Liver (tissue), 9 donors: ENCODE data around the gene SCN8A. TPM values are rescaled to one million over a fixed set of nuclear protein-coding genes. Genes with fewer than 3 reads are reported as not detected.

ENCODE experiments used
- DNase-seq: peaks from one replicate; pipeline ENCODE4 v3.0.0-alpha.2; 2017; ENCODE audit warnings: low spot score
- H3K27ac ChIP-seq, 2 donors: one replicate each; pipeline ENCODE4 v1.7.0; 2013; ENCODE audit warnings: inconsistent platforms in 2 of 2, low read length in 2 of 2, control low read depth in 1 of 2, low read depth in 1 of 2, mild to moderate bottlenecking in 1 of 2
- H3K27me3 ChIP-seq, 4 donors: one replicate each; pipeline versions ENCODE4 v1.6.1 to v1.7.0; 2013; ENCODE audit warnings: low read length in 3 of 4, inconsistent platforms in 1 of 4, mild to moderate bottlenecking in 1 of 4, moderate library complexity in 1 of 4; ENCODE audit not compliant: control insufficient read depth in 4 of 4, insufficient read depth in 4 of 4
- H3K36me3 ChIP-seq, 4 donors: one replicate each; pipeline versions ENCODE4 v1.6.1 to v1.7.0; 2013; ENCODE audit warnings: low read length in 3 of 4, mild to moderate bottlenecking in 3 of 4, low read depth in 1 of 4, moderate library complexity in 1 of 4; ENCODE audit not compliant: control insufficient read depth in 4 of 4, insufficient read depth in 3 of 4
- H3K4me1 ChIP-seq, 4 donors: one replicate each; pipeline versions ENCODE4 v1.6.1 to v1.7.0; 2013; ENCODE audit warnings: low read length in 3 of 4, mild to moderate bottlenecking in 3 of 4, moderate library complexity in 1 of 4; ENCODE audit not compliant: control insufficient read depth in 4 of 4, insufficient read depth in 4 of 4
- H3K4me3 ChIP-seq, 3 donors: one replicate each; pipeline versions ENCODE4 v1.6.1 to v1.7.0; 2013; ENCODE audit warnings: low read length in 3 of 3, control low read depth in 1 of 3, low read depth in 1 of 3, mild to moderate bottlenecking in 1 of 3
- H3K9ac ChIP-seq, 2 donors: one replicate each; pipeline ENCODE4 v1.7.0; 2013; ENCODE audit warnings: low read length in 2 of 2, mild to moderate bottlenecking in 2 of 2, moderate library complexity in 2 of 2, control low read depth in 1 of 2, low read depth in 1 of 2
- H3K9me3 ChIP-seq, 4 donors: one replicate each; pipeline versions ENCODE4 v1.6.1 to v1.7.0; 2013; ENCODE audit warnings: low read length in 3 of 4; ENCODE audit not compliant: control insufficient read depth in 4 of 4
- CTCF ChIP-seq: fragments of 150-350 bp; IDR thresholded peaks from 2 replicates; pipeline ENCODE4 v1.5.1; 2017; ENCODE audit warnings: improper control_type of control experiment, low read depth, low read length; ENCODE audit not compliant: missing input control
- EGR1 ChIP-seq, 2 donors: IDR thresholded peaks; 2 replicates each; pipeline ENCODE4 v1.6.1; 2016 to 2018; ENCODE audit warnings: antibody characterized with exemption in 2 of 2, low read depth in 2 of 2
- FOXA1 ChIP-seq: IDR thresholded peaks from 2 replicates; pipeline ENCODE4 v1.6.1; 2016; ENCODE audit warnings: antibody characterized with exemption
- FOXA2 ChIP-seq: IDR thresholded peaks from 2 replicates; pipeline ENCODE4 v1.6.1; 2016; ENCODE audit warnings: antibody characterized with exemption
- GABPA ChIP-seq, 2 donors: IDR thresholded peaks in 1 of 2; conservative IDR thresholded peaks in 1 of 2; 2 replicates each; pipeline ENCODE4 v1.6.1; 2016; ENCODE audit warnings: antibody characterized with exemption in 2 of 2, mild to moderate bottlenecking in 1 of 2, moderate library complexity in 1 of 2
- HNF4A ChIP-seq, 2 donors: conservative IDR thresholded peaks; 2 replicates each; pipeline ENCODE4 v1.6.1; 2016; ENCODE audit warnings: antibody characterized with exemption in 2 of 2, mild to moderate bottlenecking in 2 of 2
- HNF4G ChIP-seq: IDR thresholded peaks from 2 replicates; pipeline ENCODE4 v1.6.1; 2016; ENCODE audit warnings: antibody characterized with exemption
- JUND ChIP-seq, 2 donors: IDR thresholded peaks; 2 replicates each; pipeline ENCODE4 v1.6.1; 2016; ENCODE audit warnings: antibody characterized with exemption in 2 of 2
- NR2F2 ChIP-seq: IDR thresholded peaks from 2 replicates; pipeline ENCODE4 v1.6.1; 2016; ENCODE audit warnings: antibody characterized with exemption
- RAD21 ChIP-seq, 2 donors: IDR thresholded peaks; 2 replicates each; pipeline ENCODE4 v1.6.1; 2016; ENCODE audit warnings: antibody characterized with exemption in 2 of 2, mild to moderate bottlenecking in 2 of 2
- RXRA ChIP-seq, 2 donors: IDR thresholded peaks; 2 replicates each; pipeline ENCODE4 v1.6.1; 2017 to 2018; ENCODE audit warnings: antibody characterized with exemption in 2 of 2, mild to moderate bottlenecking in 1 of 2
- SP1 ChIP-seq: IDR thresholded peaks from 2 replicates; pipeline ENCODE4 v1.6.1; 2018; ENCODE audit warnings: antibody characterized with exemption, mild to moderate bottlenecking
- TAF1 ChIP-seq: conservative IDR thresholded peaks from 2 replicates; pipeline ENCODE4 v1.6.1; 2016; ENCODE audit warnings: antibody characterized with exemption, mild to moderate bottlenecking
- YY1 ChIP-seq: IDR thresholded peaks from 2 replicates; pipeline ENCODE4 v1.6.1; 2016; ENCODE audit warnings: antibody characterized with exemption, mild to moderate bottlenecking
- WGBS: extraction: QIAGEN DNeasy Blood & Tissue Kit; methylation state at CpG from one replicate; pipeline ENCODE4 v1.1.7; 2013; 5-methylcytosine and 5-hydroxymethylcytosine counted together
- polyA plus RNA-seq, 2 donors: library from polyadenylated mRNA; stranded (reverse) in 1 of 2; unstranded in 1 of 2; fragments of 200-250 nt in 1 of 2; fragments of >200 nt in 1 of 2; fragmentation: Nextera tagmentation in 1 of 2; extraction: Ambion mirVana in 1 of 2; gene quantifications; one replicate each; pipeline versions ENCODE4 v1.2.1 to v1.2.3, GENCODE V29; 2013 to 2015
- total RNA-seq, 2 donors: library from RNA; depleted of rRNA; stranded (reverse); fragments of >200 nt; gene quantifications; one replicate each; pipeline ENCODE4 v1.2.3, GENCODE V29; 2014
- TF ChIP-seq, protein P1 (sequence below): IDR thresholded peaks from 2 replicates; pipeline ENCODE4 v1.6.1; 2016; ENCODE audit warnings: antibody characterized with exemption
- TF ChIP-seq, protein P2 (sequence below): IDR thresholded peaks from 2 replicates; pipeline ENCODE4 v1.6.1; 2016; ENCODE audit warnings: antibody characterized with exemption
- TF ChIP-seq, protein P3 (sequence below): IDR thresholded peaks from 2 replicates; pipeline ENCODE4 v1.6.1; 2016; ENCODE audit warnings: antibody characterized with exemption
- TF ChIP-seq, protein P4 (sequence below): IDR thresholded peaks from 2 replicates; pipeline ENCODE4 v1.6.1; 2016; ENCODE audit warnings: antibody characterized with exemption, mild to moderate bottlenecking
- donor health status: healthy.
- donor health status: healthy.
- donor health status: healthy.
- donor health status: healthy.
- donor health status: healthy.

The SCN8A gene
- total and polyA plus RNA-seq, 4 donors: 0.84 to 12.7 (median 3.8) TPM

GRCh38 chr12:51675071-51675803 lies 84.2 kb downstream of the SCN8A start:
- no peak overlapping the region for H3K9ac ChIP-seq
- DNase-seq: peak; percentile 34
- H3K36me3 ChIP-seq: no peaks in the 10 kb centered on the region
- no peak for TF ChIP-seq HNF4G
- TF ChIP-seq HNF4A (conservative IDR thresholded peaks at IDR 0.05): peak in 1 of 2 donors; percentile 5
- TF ChIP-seq RAD21 (IDR thresholded peaks at IDR 0.05): no peak
- TF ChIP-seq, protein P1, sequence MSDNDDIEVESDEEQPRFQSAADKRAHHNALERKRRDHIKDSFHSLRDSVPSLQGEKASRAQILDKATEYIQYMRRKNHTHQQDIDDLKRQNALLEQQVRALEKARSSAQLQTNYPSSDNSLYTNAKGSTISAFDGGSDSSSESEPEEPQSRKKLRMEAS: no peak
- peak; percentile 27 for TF ChIP-seq SP1
- TF ChIP-seq EGR1 (IDR thresholded peaks at IDR 0.05; ENCODE audit: low read depth in 2 of 2): no peak
- TF ChIP-seq JUND (IDR thresholded peaks at IDR 0.05): no peak
- peak in 1 of 2 donors; percentile 3 for TF ChIP-seq GABPA (IDR thresholded peaks at IDR 0.05 in 1 of 2, conservative IDR thresholded peaks at IDR 0.05 in 1 of 2)
- TF ChIP-seq FOXA1: no peak
- TF ChIP-seq CTCF: no peak
- TF ChIP-seq, protein P2, sequence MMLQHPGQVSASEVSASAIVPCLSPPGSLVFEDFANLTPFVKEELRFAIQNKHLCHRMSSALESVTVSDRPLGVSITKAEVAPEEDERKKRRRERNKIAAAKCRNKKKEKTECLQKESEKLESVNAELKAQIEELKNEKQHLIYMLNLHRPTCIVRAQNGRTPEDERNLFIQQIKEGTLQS: no peak
- TF ChIP-seq, protein P3, sequence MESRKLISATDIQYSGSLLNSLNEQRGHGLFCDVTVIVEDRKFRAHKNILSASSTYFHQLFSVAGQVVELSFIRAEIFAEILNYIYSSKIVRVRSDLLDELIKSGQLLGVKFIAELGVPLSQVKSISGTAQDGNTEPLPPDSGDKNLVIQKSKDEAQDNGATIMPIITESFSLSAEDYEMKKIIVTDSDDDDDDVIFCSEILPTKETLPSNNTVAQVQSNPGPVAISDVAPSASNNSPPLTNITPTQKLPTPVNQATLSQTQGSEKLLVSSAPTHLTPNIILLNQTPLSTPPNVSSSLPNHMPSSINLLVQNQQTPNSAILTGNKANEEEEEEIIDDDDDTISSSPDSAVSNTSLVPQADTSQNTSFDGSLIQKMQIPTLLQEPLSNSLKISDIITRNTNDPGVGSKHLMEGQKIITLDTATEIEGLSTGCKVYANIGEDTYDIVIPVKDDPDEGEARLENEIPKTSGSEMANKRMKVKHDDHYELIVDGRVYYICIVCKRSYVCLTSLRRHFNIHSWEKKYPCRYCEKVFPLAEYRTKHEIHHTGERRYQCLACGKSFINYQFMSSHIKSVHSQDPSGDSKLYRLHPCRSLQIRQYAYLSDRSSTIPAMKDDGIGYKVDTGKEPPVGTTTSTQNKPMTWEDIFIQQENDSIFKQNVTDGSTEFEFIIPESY: no peak
- TF ChIP-seq TAF1: no peak
- TF ChIP-seq, protein P4, sequence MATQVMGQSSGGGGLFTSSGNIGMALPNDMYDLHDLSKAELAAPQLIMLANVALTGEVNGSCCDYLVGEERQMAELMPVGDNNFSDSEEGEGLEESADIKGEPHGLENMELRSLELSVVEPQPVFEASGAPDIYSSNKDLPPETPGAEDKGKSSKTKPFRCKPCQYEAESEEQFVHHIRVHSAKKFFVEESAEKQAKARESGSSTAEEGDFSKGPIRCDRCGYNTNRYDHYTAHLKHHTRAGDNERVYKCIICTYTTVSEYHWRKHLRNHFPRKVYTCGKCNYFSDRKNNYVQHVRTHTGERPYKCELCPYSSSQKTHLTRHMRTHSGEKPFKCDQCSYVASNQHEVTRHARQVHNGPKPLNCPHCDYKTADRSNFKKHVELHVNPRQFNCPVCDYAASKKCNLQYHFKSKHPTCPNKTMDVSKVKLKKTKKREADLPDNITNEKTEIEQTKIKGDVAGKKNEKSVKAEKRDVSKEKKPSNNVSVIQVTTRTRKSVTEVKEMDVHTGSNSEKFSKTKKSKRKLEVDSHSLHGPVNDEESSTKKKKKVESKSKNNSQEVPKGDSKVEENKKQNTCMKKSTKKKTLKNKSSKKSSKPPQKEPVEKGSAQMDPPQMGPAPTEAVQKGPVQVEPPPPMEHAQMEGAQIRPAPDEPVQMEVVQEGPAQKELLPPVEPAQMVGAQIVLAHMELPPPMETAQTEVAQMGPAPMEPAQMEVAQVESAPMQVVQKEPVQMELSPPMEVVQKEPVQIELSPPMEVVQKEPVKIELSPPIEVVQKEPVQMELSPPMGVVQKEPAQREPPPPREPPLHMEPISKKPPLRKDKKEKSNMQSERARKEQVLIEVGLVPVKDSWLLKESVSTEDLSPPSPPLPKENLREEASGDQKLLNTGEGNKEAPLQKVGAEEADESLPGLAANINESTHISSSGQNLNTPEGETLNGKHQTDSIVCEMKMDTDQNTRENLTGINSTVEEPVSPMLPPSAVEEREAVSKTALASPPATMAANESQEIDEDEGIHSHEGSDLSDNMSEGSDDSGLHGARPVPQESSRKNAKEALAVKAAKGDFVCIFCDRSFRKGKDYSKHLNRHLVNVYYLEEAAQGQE: peak; percentile 10
- peak; percentile 38 to 62 for TF ChIP-seq RXRA (IDR thresholded peaks at IDR 0.05)
- peak; percentile 28 for TF ChIP-seq NR2F2
- peak; percentile 14 for TF ChIP-seq YY1
- TF ChIP-seq FOXA2: no peak
- peak overlapping the region; percentile 8 to 27 for H3K27ac ChIP-seq
- H3K4me3 ChIP-seq: no peak overlapping the region
- no peaks in the 10 kb centered on the region for H3K9me3 ChIP-seq
- H3K4me1 ChIP-seq: peaks cover 0 to 43% (median 26%) of the 10 kb centered on the region in 4 donors
- H3K27me3 ChIP-seq: no peaks in the 10 kb centered on the region
- WGBS: 21% methylated on average over 9 of the region's 9 CpGs
